PC-3 (cell line): ENCODE data around the gene TPRN. TPM values are rescaled to one million over a fixed set of nuclear protein-coding genes. Genes with fewer than 3 reads are reported as not detected.

ENCODE experiments used
- ATAC-seq: fragments of 200-7000 bp; cut with Tn5 transposase; 2 replicates; pipeline ENCODE4 v1.9.1; 2020; ENCODE audit warnings: mild to moderate bottlenecking, moderate library complexity
- BruUV-seq: library from RNA; stranded (reverse); fragments of 400-500 nt; replicated peaks from 2 replicates; lab custom pipeline; 2021; lab: Mats Ljungman, UMichigan
- CTCF ChIA-PET: fragments of 300-600 bp; sonication (Branson Sonifier 250); formaldehyde crosslinking; loops from one replicate; lab custom pipeline; 2022; ENCODE audit warnings: antibody characterized with exemption; lab: Charles Lee
- POLR2A ChIA-PET: fragments of 300-600 bp; sonication (Branson Sonifier 250); formaldehyde crosslinking; loops from one replicate; lab custom pipeline; 2022; ENCODE audit warnings: antibody characterized with exemption; ENCODE audit not compliant: unreplicated experiment; lab: Charles Lee
- DNase-seq: peaks from one replicate; pipeline ENCODE4 v3.0.0-alpha.2; 2015
- H2AFZ ChIP-seq: fragments of 300-600 bp; sonication (generic); 2 replicates; pipeline ENCODE4 v1.6.0; 2016; ENCODE audit warnings: antibody characterized with exemption, low read length
- H3F3A ChIP-seq: fragments of 300-600 bp; sonication (generic); one replicate; pipeline ENCODE4 v1.6.0; 2017; ENCODE audit warnings: antibody characterized with exemption, low read length, control low read depth, mild to moderate bottlenecking; ENCODE audit not compliant: unreplicated experiment
- H3K27ac ChIP-seq: fragments of 300-600 bp; sonication (generic); 2 replicates; pipeline ENCODE4 v1.5.1; 2016; ENCODE audit warnings: mild to moderate bottlenecking, low read length
- H3K27me3 ChIP-seq: fragments of 300-600 bp; sonication (generic); 2 replicates; pipeline ENCODE4 v1.6.1; 2016; ENCODE audit warnings: low read length, mixed read lengths
- H3K36me3 ChIP-seq: fragments of 300-600 bp; sonication (generic); 2 replicates; pipeline ENCODE4 v1.6.1; 2016; ENCODE audit warnings: low read depth, mixed run types, low read length, mixed read lengths
- H3K4me1 ChIP-seq: fragments of 300-600 bp; sonication (generic); 2 replicates; pipeline ENCODE4 v1.5.1; 2016; ENCODE audit warnings: low read length; ENCODE audit not compliant: insufficient read depth
- H3K4me2 ChIP-seq: fragments of 300-600 bp; sonication (generic); 2 replicates; pipeline ENCODE4 v1.6.0; 2016; ENCODE audit warnings: low read length
- H3K4me3 ChIP-seq: fragments of 300-600 bp; sonication (generic); 2 replicates; pipeline ENCODE4 v1.5.1; 2016; ENCODE audit warnings: mild to moderate bottlenecking, low read length, mixed read lengths
- H3K79me2 ChIP-seq: fragments of 300-600 bp; sonication (generic); 2 replicates; pipeline ENCODE4 v1.6.1; 2017; ENCODE audit warnings: low read length, mixed read lengths
- H3K9ac ChIP-seq: fragments of 300-600 bp; sonication (generic); 2 replicates; pipeline ENCODE4 v1.6.0; 2016; ENCODE audit warnings: mild to moderate bottlenecking, low read length
- H3K9me2 ChIP-seq: fragments of 300-600 bp; sonication (generic); replicated peaks from 2 replicates; pipeline ENCODE4 v1.6.1; 2016; ENCODE audit warnings: mixed run types, low read length, mixed read lengths
- H3K9me3 ChIP-seq: fragments of 300-600 bp; sonication (generic); 2 replicates; pipeline ENCODE4 v1.6.1; 2016; ENCODE audit warnings: low read length, mixed read lengths
- H4K20me1 ChIP-seq: fragments of 300-600 bp; sonication (generic); 2 replicates; pipeline ENCODE4 v1.6.1; 2016; ENCODE audit warnings: low read length, mixed read lengths
- EZH2 ChIP-seq: fragments of 300-600 bp; sonication (generic); IDR thresholded peaks from one replicate; pipeline ENCODE4 v1.6.1; 2017; ENCODE audit warnings: antibody characterized with exemption, mild to moderate bottlenecking, low read length; ENCODE audit not compliant: unreplicated experiment
- EZH2phosphoT487 ChIP-seq: fragments of 300-600 bp; sonication (generic); IDR thresholded peaks from 2 replicates; pipeline ENCODE4 v1.6.1; 2018; ENCODE audit warnings: mild to moderate bottlenecking, antibody characterized with exemption, low read length, borderline replicate concordance
- intact Hi-C: fragments of 100-400 bp; cut with micrococcal nuclease; formaldehyde crosslinking; loops from 2 replicates; pipeline ENCODE4 v1.9.0; 2023
- total RNA-seq: library from RNA; depleted of rRNA; stranded (reverse); fragments of >200 nt; gene quantifications from 2 replicates; pipeline ENCODE4 v1.2.3, GENCODE V29; 2014
- TF ChIP-seq, protein P1 (sequence below): fragments of 300-600 bp; sonication (generic); conservative IDR thresholded peaks from 2 replicates; pipeline ENCODE4 v1.5.1; 2017; ENCODE audit warnings: antibody characterized with exemption, low read depth, mild to moderate bottlenecking, low read length

The TPRN gene
- total RNA-seq, 1 experiment from 2014 or later, result 11.3 TPM

DNA sequence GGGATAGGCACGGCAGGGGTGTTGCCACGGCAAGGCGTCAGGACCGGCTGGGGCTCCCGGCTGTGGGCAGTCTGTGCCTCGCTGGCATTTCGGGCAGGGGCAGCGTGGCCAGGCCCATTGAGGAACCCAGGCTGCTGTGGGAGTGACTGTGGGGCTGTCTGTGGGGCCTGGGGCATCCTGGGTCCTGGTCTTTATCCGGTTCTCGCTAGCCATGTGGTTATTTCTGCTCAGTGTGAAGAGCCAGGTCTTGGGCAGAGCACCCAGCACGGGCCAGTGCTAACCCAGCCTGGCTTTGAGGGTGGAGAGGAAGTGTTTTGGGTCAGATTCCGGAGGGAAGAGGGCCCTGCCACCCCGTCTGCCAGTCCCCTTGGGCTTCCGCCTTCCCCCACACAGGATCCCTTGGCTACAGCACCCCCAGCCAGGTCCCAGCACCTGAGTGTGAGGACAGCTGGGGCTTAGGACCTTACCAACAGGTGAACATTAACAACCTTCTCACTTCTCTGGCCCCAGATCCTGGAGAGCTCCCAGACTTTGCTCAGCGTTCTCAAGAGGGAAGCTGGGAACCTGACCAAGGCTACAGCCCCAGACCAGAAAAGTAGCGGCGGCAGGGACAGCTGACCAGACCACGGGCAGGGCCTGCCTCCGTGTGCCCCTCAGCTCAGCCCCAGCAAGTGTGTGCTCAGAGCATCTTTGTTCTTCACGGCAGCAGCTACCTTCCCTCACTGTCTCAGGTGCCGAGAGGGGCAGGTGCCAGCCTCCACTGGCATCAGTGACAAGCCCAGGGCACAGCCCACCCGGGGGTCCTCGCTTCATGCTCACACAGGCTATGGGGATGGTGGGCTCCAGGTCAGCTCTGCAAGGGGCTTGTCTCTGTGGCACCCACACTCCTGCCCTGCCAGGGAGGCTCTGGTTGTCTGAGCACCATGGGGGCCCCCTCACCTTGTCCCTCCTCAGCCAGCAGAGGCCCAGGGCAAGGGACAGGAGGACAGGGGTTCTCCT lies 10.9 kb downstream of the TPRN start:
- Histone ChIP-seq H3K36me3 (no peaks in the 10 kb centered on the region), H3K27ac (peak overlapping the region; percentile 92), H3K9ac (peak overlapping the region; percentile 93), H3K4me1 (peaks cover 27% of the 10 kb centered on the region), H3K4me3 (peak overlapping the region; percentile 99), H3K9me3 (no peaks in the 10 kb centered on the region), H3K9me2 (no peaks in the 10 kb centered on the region), H3K79me2 (peaks cover 40% of the 10 kb centered on the region), H3K27me3 (no peaks in the 10 kb centered on the region), H4K20me1 (peaks cover 11% of the 10 kb centered on the region), H2AFZ (no peak overlapping the region), H3F3A (no peaks in the 10 kb centered on the region), H3K4me2 (peak overlapping the region; percentile 96)
- TF ChIP-seq EZH2, result no peak
- TF ChIP-seq EZH2phosphoT487, result no peak
- TF ChIP-seq, protein P1, sequence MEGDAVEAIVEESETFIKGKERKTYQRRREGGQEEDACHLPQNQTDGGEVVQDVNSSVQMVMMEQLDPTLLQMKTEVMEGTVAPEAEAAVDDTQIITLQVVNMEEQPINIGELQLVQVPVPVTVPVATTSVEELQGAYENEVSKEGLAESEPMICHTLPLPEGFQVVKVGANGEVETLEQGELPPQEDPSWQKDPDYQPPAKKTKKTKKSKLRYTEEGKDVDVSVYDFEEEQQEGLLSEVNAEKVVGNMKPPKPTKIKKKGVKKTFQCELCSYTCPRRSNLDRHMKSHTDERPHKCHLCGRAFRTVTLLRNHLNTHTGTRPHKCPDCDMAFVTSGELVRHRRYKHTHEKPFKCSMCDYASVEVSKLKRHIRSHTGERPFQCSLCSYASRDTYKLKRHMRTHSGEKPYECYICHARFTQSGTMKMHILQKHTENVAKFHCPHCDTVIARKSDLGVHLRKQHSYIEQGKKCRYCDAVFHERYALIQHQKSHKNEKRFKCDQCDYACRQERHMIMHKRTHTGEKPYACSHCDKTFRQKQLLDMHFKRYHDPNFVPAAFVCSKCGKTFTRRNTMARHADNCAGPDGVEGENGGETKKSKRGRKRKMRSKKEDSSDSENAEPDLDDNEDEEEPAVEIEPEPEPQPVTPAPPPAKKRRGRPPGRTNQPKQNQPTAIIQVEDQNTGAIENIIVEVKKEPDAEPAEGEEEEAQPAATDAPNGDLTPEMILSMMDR, result no peak
- no peak for DNase-seq
- intact Hi-C loops, result loop anchor here (2.0 to 5.0 kb wide), 2 partner anchors 38 to 39 kb away; partner anchors contain the start of genes CYSRT1 and RNF224
- CTCF ChIA-PET, result interaction anchor here (1.0 kb wide), 2 partner anchors 9 to 38 kb away, joined by 3 to 4 read pairs; partner anchors contain the start of gene RNF224
- BruUV-seq, result TSS peak; percentile 78
- POLR2A ChIA-PET, result interaction anchor here (0.6 to 0.8 kb wide), 3 partner anchors 9 to 51 kb away, joined by 3 to 19 read pairs (median 4); partner anchors contain the start of gene TUBB4B
- ATAC-seq, result peak; percentile 4; the same call in 1 of the 2 replicates

DNA sequence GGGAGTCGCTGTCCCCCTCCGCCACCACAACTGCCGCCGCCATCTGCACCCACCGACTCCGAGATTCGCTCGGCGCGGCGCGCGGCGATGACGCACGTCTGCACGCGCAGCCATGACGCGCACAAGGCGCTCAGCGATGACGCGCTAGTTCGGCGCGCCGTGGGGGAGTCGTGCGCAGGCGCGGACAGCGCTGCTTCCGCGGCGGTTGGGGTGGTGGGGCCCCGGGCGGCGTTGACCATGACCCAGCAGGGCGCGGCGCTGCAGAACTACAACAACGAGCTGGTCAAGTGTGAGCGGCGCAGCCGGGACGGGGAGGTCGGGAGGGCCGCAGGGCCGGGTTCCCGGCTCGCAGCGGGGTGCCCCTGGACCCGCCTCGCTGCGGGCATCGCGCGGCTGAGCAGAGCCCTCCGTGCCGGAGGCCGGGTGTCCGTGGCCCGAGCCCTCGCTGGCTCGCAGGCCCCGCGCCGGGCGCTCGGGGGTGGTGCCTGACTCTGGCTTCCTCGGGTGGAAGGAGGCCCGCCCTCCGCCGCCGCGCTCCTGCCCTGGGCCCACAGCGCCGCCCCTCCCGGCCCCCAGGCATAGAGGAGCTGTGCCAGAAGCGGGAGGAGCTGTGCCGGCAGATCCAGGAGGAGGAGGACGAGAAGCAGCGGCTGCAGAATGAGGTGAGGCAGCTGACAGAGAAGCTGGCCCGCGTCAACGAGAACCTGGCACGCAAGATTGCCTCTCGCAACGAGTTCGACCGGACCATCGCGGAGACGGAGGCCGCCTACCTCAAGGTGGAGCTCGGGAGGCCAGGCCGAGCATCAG lies 11.8 kb downstream of the TPRN start, which contains the start of the genes ANAPC2 and SSNA1:
ANAPC2 (minus strand) TSS at position 71 of the 807 bp plus-strand sequence; CDS start at position 43, 28 bp downstream.
SSNA1 (plus strand) TSS at position 187 of the 807 bp plus-strand sequence; CDS start at position 238, 51 bp downstream.
- TF ChIP-seq, protein P1, result peak; percentile 44; the same call in 1 of the 2 replicates
- no peak for TF ChIP-seq EZH2
- ChIA-PET POLR2A (interaction anchor here (0.6 to 0.8 kb wide), 3 partner anchors 10 to 52 kb away, joined by 3 to 19 read pairs (median 4); partner anchors contain the start of gene TUBB4B), CTCF (interaction anchor here (0.7 to 1.0 kb wide), 2 partner anchors 10 to 38 kb away, joined by 3 read pairs; partner anchors contain the start of gene RNF224)
- H3K4me3 ChIP-seq, result peak within 1 kb of the TSS; percentile 99
- ATAC-seq (peak; percentile 75), DNase-seq (peak; percentile 91)
- H2AFZ ChIP-seq, result peak within 1 kb of the TSS; percentile 86
- H3K79me2 ChIP-seq, result peaks cover 40% of the 10 kb centered on the region
- no peaks in the 10 kb centered on the region for H3K9me3 ChIP-seq
- H3K9ac ChIP-seq, result peak within 1 kb of the TSS; percentile 93
- no TSS peak for BruUV-seq
- H3K27ac ChIP-seq, result peak within 1 kb of the TSS; percentile 92
- no peaks in the 10 kb centered on the region for H3K36me3 ChIP-seq
- H3K27me3 ChIP-seq, result no peaks in the 10 kb centered on the region
- no peaks in the 10 kb centered on the region for H3K9me2 ChIP-seq
- intact Hi-C loops, result loop anchor here (2.0 to 5.0 kb wide), 2 partner anchors 38 to 39 kb away; partner anchors contain the start of genes CYSRT1 and RNF224
- no peaks in the 10 kb centered on the region for H3F3A ChIP-seq
- H3K4me1 ChIP-seq, result peaks cover 25% of the 10 kb centered on the region
- peaks cover 11% of the 10 kb centered on the region for H4K20me1 ChIP-seq
- peak within 1 kb of the TSS; percentile 96 for H3K4me2 ChIP-seq
